Stimulated activated CD8-positive, alpha-beta memory T cell treated with anti-CD3 and anti-CD28 coated beads, Interleukin-15, amount 100 ng/mL, for 4 hours (primary cell): ENCODE results near the gene SYTL2.
"Not testable (repeated sequence)": the region's sequence is repeated elsewhere in the genome, so short reads cannot be mapped to it uniquely, and the experiment has no call there.

Source experiments
- DNase-seq, 2 donors: peaks; one replicate each; pipeline ENCODE4 v3.0.0-alpha.2; 2020; ENCODE audit warnings: low read depth in 2 of 2

Gene SYTL2

DNA sequence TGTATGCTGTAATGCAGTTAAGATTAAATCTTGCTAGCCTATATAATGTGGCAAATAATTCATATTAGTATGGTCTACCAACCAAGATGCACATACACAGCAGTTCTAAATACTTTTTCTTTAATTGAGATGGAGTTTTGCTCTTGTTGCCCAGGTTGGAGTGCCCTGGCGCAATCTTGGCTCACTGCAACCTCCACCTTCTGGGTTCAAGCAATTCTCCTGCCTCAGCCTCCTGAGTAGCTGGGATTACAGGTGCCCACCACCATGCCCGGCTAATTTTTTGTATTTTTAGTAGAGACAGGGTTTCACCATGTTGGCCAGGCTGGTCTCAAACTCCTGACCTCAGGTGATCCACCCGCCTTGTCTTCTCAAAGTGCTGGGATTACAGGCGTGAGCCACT lies 156.6 kb downstream of the SYTL2 start:
- DNase-seq, result not testable (repeated sequence)

DNA sequence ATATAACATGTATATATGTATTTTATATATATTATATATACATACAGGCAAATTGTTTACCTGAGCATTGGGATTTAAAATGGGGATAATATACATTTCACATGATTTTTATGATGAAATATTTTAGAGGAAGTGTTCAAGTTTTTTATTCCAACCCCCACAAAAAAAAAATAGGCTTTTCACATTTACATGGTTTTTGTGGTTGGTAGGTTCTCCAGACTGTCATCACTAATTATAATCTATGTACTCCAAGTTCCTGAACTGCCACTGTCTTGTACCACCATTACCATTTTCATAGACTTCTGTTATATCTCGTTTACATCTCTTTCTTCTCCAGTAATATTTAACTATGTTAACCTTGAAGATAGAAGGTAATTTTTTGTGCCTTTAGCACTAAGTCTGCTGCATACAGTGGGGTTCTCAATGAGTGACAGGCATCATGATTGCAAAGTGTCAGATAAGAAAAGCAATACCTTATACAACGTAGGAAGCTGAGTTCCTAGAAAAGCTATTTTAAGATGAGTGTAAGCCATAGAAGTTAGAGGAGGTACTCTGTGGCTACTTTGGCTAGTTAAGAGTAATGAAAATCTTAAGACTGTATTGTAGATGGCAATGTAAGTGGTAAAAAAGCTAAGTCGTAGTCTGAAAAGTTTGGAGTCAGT lies 158.0 kb downstream of the SYTL2 start:
- no peak for DNase-seq

DNA sequence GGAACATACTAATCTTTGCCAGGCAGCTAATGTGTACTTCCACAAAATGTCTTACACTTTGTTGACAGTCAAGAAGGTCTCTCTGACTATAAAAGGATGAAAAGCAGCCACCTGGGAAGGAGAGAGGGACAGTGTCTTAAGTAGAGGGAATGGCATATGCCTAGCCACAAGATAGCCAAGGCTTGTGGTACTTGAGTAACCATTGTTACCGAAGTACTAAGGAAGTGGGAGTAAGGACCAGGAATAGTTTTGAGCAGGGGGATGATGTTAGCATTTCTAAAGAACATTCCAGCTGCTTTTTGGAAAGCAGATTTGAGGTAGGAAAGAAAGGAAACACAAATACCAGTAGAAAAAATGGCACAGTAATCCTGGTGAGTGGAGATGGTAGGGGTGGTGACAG lies 159.8 kb downstream of the SYTL2 start:
- no peak for DNase-seq

DNA sequence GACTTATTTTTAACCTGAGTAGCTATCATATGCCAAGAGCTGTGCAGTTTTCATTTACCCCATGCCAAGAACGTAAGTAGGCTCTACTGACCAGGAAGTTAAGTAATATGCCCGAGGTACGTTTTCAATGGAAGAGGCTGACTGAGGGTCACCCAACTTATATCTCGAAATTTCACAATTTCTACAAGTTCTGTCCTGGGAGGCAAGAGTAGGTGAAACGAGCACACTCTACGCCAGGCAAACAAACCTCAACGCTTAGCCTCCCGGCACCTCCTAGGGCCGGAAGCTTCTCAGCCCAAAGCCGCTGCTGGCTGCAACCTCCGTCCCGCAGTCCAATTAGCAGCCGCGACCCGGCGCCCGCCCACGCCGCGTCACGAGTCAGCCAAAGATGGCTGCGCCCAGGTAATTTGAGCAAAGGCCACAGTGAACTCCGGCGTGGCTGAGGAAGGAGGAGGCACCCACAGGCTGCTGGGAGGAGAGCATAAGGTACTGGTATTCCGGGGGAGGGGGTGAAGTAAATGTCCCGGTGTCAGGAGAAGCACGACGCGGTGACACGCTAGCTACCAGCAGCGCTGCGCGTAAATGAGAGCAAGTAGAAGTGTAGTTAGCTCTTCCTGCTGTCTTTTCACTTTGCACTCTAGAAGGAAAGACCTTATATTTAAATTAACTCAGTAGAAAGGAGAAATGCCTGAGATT lies 163.2 kb downstream of the SYTL2 start, which contains the start of gene TMEM126A:
Gene TMEM126A, plus strand, starts transcription at position 364 of the 696 bp plus-strand sequence. CDS start 2,289 bp downstream, outside the sequence.
- peak; percentile 79 to 84 for DNase-seq

DNA sequence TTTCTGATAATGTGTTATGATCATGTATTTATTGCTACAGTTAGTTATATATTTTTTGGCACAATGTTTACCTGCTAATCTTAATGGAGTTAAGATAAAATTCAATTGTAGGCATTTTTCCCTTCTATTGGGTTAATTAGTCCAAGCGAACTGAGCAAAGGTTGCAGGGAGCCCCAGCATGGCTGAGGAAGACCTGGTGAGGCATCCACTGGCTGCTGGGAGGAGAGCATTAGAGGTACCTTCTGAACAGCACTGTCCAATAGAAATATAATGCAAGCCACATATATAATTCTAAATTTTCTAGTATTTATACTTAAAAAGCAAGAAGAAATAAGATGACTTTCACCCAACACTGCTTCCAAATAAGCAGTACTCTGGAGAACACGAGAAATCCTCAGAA lies 163.9 kb downstream of the SYTL2 start:
- DNase-seq, result no peak
